Epithelial cell of proximal tubule (primary cell): ENCODE measurements around the gene TBKBP1. TPM values are rescaled to one million over a fixed set of nuclear protein-coding genes. Genes with fewer than 3 reads are reported as not detected.
"Not testable (repeated sequence)": the region's sequence is repeated elsewhere in the genome, so short reads cannot be mapped to it uniquely, and the experiment has no call there.

Experiments
- DNase-seq: peaks from one replicate; pipeline ENCODE4 v3.0.0-alpha.2; 2011; ENCODE audit warnings: low read depth
- H3K4me3 ChIP-seq: 2 replicates; pipeline ENCODE4 v1.5.1; 2011; ENCODE audit warnings: low read depth, mild to moderate bottlenecking, low read length
- total RNA-seq: library from RNA; depleted of rRNA; stranded (reverse); fragments of >200 nt; gene quantifications from 2 replicates; pipeline ENCODE4 v1.2.3, GENCODE V29; 2015
- TF ChIP-seq, protein P1 (sequence below): conservative IDR thresholded peaks from 2 replicates; pipeline ENCODE4 v1.5.1; 2012; ENCODE audit warnings: low read depth, mild to moderate bottlenecking, low read length

The TBKBP1 gene
- total RNA-seq, 1 donor from 2014 or later: 4.2 TPM

DNA sequence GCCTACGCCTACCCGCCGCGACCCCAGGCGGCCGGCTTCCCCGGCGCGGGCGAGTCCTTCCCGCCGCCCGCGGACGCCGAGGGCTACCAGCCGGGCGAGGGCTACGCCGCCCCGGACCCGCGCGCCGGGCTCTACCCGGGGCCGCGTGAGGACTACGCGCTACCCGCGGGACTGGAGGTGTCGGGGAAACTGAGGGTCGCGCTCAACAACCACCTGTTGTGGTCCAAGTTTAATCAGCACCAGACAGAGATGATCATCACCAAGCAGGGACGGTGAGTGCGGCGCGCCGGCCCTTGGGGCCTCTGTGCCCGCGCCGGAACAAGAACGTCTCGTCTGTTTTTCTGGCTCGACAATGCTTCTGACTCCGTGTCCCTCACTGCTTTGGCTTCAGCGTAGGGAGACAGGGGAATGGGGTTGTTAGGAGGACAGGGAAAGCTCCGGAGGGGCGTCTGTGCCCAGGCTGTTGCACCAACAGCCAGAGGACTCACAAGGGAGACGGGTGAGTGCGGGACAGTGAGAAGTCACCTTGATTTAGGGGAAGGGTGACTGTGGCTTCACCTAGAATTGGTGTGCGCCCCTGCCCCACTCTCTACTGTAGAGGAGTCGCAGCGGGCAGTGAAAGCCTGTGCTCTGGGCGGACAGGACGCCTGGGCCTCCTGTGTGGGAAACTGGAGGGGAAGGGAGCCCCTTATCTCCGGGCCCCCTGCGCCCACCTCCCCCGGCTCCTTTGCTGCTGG lies 39.9 kb downstream of the TBKBP1 start:
- TF ChIP-seq, protein P1, sequence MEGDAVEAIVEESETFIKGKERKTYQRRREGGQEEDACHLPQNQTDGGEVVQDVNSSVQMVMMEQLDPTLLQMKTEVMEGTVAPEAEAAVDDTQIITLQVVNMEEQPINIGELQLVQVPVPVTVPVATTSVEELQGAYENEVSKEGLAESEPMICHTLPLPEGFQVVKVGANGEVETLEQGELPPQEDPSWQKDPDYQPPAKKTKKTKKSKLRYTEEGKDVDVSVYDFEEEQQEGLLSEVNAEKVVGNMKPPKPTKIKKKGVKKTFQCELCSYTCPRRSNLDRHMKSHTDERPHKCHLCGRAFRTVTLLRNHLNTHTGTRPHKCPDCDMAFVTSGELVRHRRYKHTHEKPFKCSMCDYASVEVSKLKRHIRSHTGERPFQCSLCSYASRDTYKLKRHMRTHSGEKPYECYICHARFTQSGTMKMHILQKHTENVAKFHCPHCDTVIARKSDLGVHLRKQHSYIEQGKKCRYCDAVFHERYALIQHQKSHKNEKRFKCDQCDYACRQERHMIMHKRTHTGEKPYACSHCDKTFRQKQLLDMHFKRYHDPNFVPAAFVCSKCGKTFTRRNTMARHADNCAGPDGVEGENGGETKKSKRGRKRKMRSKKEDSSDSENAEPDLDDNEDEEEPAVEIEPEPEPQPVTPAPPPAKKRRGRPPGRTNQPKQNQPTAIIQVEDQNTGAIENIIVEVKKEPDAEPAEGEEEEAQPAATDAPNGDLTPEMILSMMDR: no peak
- H3K4me3 ChIP-seq: no peak overlapping the region
- DNase-seq: no peak

DNA sequence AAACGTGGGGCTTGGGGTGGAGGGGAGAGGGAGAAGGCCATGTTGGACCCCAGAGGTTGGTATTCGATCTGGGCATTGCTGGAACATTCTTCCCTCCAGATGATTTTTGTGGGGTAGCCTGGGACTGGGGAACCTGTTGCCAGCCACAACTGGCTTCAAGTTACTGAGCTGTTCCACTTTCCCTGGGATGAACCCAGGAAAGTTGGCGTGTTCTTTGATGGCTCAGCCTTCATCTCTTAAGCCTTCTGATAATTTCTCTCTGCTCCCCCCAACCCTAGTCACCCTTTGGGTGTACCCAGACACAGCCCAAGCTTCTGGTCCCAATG lies 41.1 kb downstream of the TBKBP1 start:
- DNase-seq: no peak
- no peak overlapping the region for H3K4me3 ChIP-seq
- TF ChIP-seq, protein P1: no peak

DNA sequence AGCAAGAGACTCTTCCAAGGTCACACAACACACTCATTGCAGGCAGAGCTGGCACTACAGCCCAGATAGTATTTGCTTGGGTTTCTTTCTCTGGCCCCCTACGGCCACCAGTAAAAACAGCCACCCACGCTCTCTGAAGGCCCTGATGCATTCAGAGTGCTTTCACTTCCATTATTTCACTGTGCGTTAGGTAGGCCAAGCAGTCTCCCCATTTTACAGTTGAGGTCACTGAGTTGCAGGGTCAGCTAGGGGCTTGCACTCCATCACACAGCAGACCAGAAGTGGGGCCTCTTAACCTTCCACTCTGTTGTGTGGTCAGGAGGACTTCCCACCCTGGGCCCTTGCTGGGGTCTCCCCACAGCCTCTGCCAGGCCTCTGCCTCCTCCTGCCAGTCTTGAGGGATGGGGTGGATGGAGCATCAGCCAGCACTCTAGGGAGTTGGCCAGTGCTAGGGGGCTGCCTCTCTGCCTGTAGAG lies 41.6 kb downstream of the TBKBP1 start:
- TF ChIP-seq, protein P1: no peak
- DNase-seq: no peak
- no peak overlapping the region for H3K4me3 ChIP-seq

DNA sequence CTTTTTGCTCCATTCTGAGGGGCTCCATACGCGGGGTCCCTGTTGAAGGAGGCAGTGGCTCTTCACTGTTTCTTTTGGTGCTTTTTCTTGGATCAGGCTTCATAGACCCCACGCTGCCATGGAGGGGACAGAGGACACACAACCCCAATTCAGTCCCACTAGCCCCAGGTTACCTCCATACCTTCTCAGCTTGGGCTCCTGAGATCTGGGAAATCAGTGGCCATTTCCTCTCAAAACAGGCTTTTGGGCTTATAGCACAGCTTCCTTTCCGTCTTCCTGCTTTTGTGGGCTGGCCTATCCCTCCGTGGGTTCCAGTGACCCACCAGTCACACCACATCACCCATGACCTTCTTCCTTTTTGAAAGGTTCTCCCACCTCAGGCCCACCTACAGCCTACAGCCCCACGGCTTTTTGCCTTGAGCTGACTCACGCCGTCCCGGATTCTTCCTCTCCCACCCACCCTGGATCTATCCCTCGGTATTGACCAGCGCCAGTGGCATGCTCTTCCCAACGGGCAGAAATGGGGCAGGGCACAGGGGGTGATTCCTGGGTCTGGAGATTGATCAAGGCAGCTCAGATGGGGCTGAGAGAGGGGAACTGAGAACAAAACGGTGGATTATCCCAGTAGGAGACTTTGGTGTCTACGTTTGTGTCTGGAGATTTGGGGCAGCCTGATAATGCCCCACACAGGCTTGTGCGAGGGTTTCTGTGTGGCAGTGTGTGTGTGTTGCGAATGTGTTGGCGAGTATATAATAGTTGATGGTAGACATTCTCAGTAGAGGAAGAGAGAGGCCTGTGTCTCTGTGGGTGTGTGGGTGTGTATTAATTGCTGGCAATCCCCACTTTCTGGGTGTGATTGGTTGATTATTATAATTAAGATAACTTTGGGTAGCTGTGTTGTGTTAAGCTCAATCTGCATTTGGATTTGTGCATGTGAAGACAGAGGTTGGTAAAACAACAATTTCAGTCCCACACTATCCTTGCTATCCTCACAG lies 42.8 kb downstream of the TBKBP1 start:
- no peak overlapping the region for H3K4me3 ChIP-seq
- no peak for DNase-seq
- TF ChIP-seq, protein P1: no peak

DNA sequence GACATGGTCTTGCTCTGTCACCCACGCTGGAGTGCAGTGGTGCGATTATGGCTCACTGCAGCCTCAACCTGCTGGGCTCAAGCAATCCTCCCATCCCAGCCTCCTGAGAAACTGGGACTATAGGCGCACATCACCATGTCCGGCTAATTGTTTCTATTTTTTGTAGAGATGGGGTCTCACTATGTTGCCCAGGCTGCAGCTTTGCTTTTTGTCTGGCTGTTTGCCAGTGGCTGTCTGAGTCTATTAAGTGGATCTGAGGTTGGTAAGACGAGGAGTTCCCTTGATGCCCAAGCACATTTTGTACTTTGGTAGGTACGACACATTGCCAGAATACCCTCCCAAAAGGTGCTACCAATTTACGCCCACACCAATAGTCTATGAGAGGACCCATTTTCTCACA lies 44.2 kb downstream of the TBKBP1 start:
- TF ChIP-seq, protein P1: no peak
- no peak for DNase-seq
- H3K4me3 ChIP-seq: no peak overlapping the region

DNA sequence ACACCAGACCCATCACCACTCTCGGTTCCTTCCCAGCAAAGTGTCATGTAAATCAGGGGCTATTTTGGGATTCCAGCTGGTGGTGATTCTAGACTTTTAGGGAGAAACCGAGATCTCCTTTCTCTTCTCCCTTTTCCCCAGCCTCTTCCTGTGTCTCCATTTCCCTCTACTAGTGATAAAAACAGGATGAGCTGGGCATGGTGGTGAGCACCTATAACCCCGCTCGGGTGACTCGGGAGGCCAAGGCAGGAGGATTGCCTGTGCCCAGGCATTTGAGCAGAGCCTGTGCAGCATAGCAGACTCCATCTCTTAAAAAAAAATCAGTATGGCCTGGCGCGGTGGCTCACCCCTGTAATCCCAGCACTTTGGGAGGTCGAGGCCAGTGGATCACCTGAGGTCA lies 45.2 kb downstream of the TBKBP1 start:
- no peak for DNase-seq
- H3K4me3 ChIP-seq: no peak overlapping the region
- TF ChIP-seq, protein P1: no peak

DNA sequence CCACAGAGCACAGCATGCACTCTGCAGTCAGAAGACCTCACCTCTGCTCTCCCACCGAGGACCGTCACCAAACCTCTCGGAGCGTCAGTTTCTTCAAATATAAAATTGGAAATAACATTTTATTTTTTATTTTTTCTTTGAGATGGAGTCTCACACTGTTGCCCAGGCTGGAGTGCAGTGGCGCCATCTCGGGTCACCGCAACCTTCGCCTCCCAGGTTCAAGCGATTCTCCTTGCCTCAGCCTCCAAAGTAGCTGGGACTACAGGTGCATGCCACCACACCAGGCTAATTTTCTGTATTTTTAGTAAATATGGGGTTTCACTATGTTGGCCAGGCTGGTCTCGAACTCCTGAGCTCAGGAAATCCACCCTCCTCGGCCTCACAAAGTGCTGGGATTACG lies 46.0 kb downstream of the TBKBP1 start:
- not testable (repeated sequence) for DNase-seq, H3K4me3 ChIP-seq
